ENCODE results near the gene CBLB.

GRCh38 chr3:105847865-105848264, 20.9 kb downstream of the CBLB start:
- TF ChIP-seq CTCF (conservative IDR thresholded peaks at IDR 0.05; ENCODE audit: low read length) (no peak), EZH2phosphoT487 (IDR thresholded peaks at IDR 0.05; ENCODE audit: borderline replicate concordance, low read depth, low read length) (no peak)

All from OCI-LY7 (cell line).